Tibial nerve (tissue), 4 donors: Measurements from ENCODE around the gene ERCC1.

Experiments
- CTCF ChIP-seq, 5 experiments: fragments of 200-600 bp in 3 of 5; fragments of 450-650 bp in 2 of 5; sonication (generic) in 3 of 5; IDR thresholded peaks; one replicate each; pipeline ENCODE4 v1.5.1; 2016 to 2019; ENCODE audit warnings: antibody characterized with exemption in 5 of 5, mild to moderate bottlenecking in 3 of 5, moderate library complexity in 2 of 5
- EP300 ChIP-seq, 2 donors: sonication (generic); formaldehyde crosslinking; IDR thresholded peaks; one replicate each; pipeline ENCODE4 v1.6.1; 2017; ENCODE audit warnings: antibody characterized with exemption in 2 of 2, mild to moderate bottlenecking in 1 of 2
- POLR2A ChIP-seq, 2 donors: fragments of 450-650 bp; IDR thresholded peaks; one replicate each; pipeline ENCODE4 v1.6.1; 2017; ENCODE audit warnings: antibody characterized with exemption in 2 of 2, mild to moderate bottlenecking in 2 of 2, moderate library complexity in 2 of 2

- TF ChIP-seq CTCF (IDR thresholded peaks at IDR 0.05) (no peak), POLR2A (IDR thresholded peaks at IDR 0.05) (no peak), EP300 (IDR thresholded peaks at IDR 0.05) (no peak)
Measured at GRCh38 chr19:45470762-45471081, 47.0 kb upstream of the ERCC1 start.
